Heart left ventricle (tissue), 13 donors: Measurements from ENCODE around the gene OOEP.

ENCODE experiments used
- CTCF ChIP-seq, 12 donors: fragments of 200-600 bp; sonication (generic) in 4 of 12; IDR thresholded peaks; one replicate each; pipeline versions ENCODE4 v1.5.0 to v1.8.0; 2018 to 2022; ENCODE audit warnings: antibody characterized with exemption in 12 of 12, mild to moderate bottlenecking in 5 of 12
- POLR2A ChIP-seq, 2 donors: fragments of 450-650 bp; IDR thresholded peaks; one replicate each; pipeline ENCODE4 v1.6.1; 2017; ENCODE audit warnings: antibody characterized with exemption in 2 of 2, mild to moderate bottlenecking in 2 of 2, moderate library complexity in 2 of 2
- donor health status: ischemic (EF 13 %, LVEDD 7.1; RV severe dilation, severe dysfunction).
- donor health status: DM: no; HTN: yes; CAD: no.
- donor health status: DM: no; HTN: no; CAD: no.
- donor health status: ischemic (EF 25% LVEDD 6.9; RV normal size, moderate dysfunction).
- donor health status: ischemic (EF 25% LVEDD 5.7; RV mildly dilated, moderate dysfunction).
- donor health status: ischemic (EF 35%, LVEDD 5.7; RV mildly dilated, moderate dysfunction).
- donor health status: nonischemic (EF 11% LVEDD 7.7; RV severe dilation, severe dysfunction).
- donor health status: DM: yes; HTN: yes; CAD: no.
- donor health status: PGD.
- donor health status: ischemic (EF 29% LVEDD 5.4; RV normal size, mild dysfunction).
- donor health status: nonischemic (EF 23%, LVEDD 6.1; RV moderate dilation, normal function).

- TF ChIP-seq POLR2A (IDR thresholded peaks at IDR 0.05), result no peak
- no peak for TF ChIP-seq CTCF (IDR thresholded peaks at IDR 0.05)
Observed at GRCh38 chr6:73400656-73401055, 31.0 kb upstream of the OOEP start.
